Right atrium auricular region (tissue), 2 donors: Measurements from ENCODE around the gene GJB4. TPM values are rescaled to one million over a fixed set of nuclear protein-coding genes. Genes with fewer than 3 reads are reported as not detected.

Experiments used
- DNase-seq: peaks from one replicate; pipeline ENCODE4 v3.0.0-alpha.2; 2019; ENCODE audit warnings: low spot score
- H3K27ac ChIP-seq, 2 donors: fragments of 200-600 bp; sonication (generic); 1 replicate in 1 of 2; 2 replicates in 1 of 2; pipeline ENCODE4 v1.5.1; 2016 to 2019
- H3K27me3 ChIP-seq, 2 donors: fragments of 200-600 bp; sonication (generic); one replicate each; pipeline versions ENCODE4 v1.5.1 to v1.6.0; 2017 to 2019
- H3K36me3 ChIP-seq: fragments of 200-600 bp; sonication (generic); one replicate; pipeline ENCODE4 v1.5.1; 2016
- H3K4me1 ChIP-seq, 2 donors: fragments of 200-600 bp; sonication (generic); one replicate each; pipeline versions ENCODE4 v1.5.1 to v1.6.0; 2017 to 2019
- H3K4me3 ChIP-seq, 2 donors: fragments of 200-600 bp; sonication (generic); 1 replicate in 1 of 2; 2 replicates in 1 of 2; pipeline ENCODE4 v1.5.1; 2017 to 2019; ENCODE audit warnings: mild to moderate bottlenecking in 1 of 2, moderate library complexity in 1 of 2
- H3K9me3 ChIP-seq, 2 donors: fragments of 200-600 bp; sonication (generic); one replicate each; pipeline ENCODE4 v1.5.1; 2019
- total RNA-seq, 2 donors: library from RNA; depleted of rRNA; stranded (reverse); fragments of >200 nt; gene quantifications; one replicate each; pipeline ENCODE4 v1.1.0, GENCODE V29; 2016
- TF ChIP-seq, protein P1 (sequence below), 2 donors: fragments of 200-600 bp; sonication (generic); IDR thresholded peaks; one replicate each; pipeline ENCODE4 v1.5.1; 2019; ENCODE audit warnings: antibody characterized with exemption in 2 of 2

The GJB4 gene
- total RNA-seq, 2 donors from 2014 or later: not detected

DNA sequence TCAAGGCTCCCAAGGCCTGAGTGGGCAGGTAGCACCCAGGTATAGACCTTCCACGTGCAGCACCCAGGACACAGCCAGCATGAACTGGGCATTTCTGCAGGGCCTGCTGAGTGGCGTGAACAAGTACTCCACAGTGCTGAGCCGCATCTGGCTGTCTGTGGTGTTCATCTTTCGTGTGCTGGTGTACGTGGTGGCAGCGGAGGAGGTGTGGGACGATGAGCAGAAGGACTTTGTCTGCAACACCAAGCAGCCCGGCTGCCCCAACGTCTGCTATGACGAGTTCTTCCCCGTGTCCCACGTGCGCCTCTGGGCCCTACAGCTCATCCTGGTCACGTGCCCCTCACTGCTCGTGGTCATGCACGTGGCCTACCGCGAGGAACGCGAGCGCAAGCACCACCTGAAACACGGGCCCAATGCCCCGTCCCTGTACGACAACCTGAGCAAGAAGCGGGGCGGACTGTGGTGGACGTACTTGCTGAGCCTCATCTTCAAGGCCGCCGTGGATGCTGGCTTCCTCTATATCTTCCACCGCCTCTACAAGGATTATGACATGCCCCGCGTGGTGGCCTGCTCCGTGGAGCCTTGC, 1.7 kb downstream of the GJB4 start:
- Histone ChIP-seq H3K27me3 (no peaks in the 10 kb centered on the region), H3K4me3 (no peak overlapping the region), H3K4me1 (no peaks in the 10 kb centered on the region), H3K27ac (no peak overlapping the region), H3K9me3 (no peaks in the 10 kb centered on the region), H3K36me3 (no peaks in the 10 kb centered on the region)
- TF ChIP-seq, protein P1, sequence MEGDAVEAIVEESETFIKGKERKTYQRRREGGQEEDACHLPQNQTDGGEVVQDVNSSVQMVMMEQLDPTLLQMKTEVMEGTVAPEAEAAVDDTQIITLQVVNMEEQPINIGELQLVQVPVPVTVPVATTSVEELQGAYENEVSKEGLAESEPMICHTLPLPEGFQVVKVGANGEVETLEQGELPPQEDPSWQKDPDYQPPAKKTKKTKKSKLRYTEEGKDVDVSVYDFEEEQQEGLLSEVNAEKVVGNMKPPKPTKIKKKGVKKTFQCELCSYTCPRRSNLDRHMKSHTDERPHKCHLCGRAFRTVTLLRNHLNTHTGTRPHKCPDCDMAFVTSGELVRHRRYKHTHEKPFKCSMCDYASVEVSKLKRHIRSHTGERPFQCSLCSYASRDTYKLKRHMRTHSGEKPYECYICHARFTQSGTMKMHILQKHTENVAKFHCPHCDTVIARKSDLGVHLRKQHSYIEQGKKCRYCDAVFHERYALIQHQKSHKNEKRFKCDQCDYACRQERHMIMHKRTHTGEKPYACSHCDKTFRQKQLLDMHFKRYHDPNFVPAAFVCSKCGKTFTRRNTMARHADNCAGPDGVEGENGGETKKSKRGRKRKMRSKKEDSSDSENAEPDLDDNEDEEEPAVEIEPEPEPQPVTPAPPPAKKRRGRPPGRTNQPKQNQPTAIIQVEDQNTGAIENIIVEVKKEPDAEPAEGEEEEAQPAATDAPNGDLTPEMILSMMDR (IDR thresholded peaks at IDR 0.05): no peak
- no peak for DNase-seq

GRCh38 chr1:34761776-34762307, 2.3 kb downstream of the GJB4 start:
- no peaks in the 10 kb centered on the region for H3K27me3 ChIP-seq
- no peak overlapping the region for H3K27ac ChIP-seq
- no peak for DNase-seq
- TF ChIP-seq, protein P1 (IDR thresholded peaks at IDR 0.05): no peak
- no peak overlapping the region for H3K4me3 ChIP-seq
- H3K4me1 ChIP-seq: no peaks in the 10 kb centered on the region
- no peaks in the 10 kb centered on the region for H3K9me3 ChIP-seq
- no peaks in the 10 kb centered on the region for H3K36me3 ChIP-seq

- TF ChIP-seq, protein P1 (IDR thresholded peaks at IDR 0.05): no peak
- no peaks in the 10 kb centered on the region for H3K9me3 ChIP-seq
- no peaks in the 10 kb centered on the region for H3K36me3 ChIP-seq
- no peak overlapping the region for H3K27ac ChIP-seq
- no peak overlapping the region for H3K4me3 ChIP-seq
- H3K27me3 ChIP-seq: no peaks in the 10 kb centered on the region
- no peaks in the 10 kb centered on the region for H3K4me1 ChIP-seq
- no peak for DNase-seq
These were observed 3.1 kb downstream of the GJB4 start for GRCh38 chr1:34762474-34763141.

DNA sequence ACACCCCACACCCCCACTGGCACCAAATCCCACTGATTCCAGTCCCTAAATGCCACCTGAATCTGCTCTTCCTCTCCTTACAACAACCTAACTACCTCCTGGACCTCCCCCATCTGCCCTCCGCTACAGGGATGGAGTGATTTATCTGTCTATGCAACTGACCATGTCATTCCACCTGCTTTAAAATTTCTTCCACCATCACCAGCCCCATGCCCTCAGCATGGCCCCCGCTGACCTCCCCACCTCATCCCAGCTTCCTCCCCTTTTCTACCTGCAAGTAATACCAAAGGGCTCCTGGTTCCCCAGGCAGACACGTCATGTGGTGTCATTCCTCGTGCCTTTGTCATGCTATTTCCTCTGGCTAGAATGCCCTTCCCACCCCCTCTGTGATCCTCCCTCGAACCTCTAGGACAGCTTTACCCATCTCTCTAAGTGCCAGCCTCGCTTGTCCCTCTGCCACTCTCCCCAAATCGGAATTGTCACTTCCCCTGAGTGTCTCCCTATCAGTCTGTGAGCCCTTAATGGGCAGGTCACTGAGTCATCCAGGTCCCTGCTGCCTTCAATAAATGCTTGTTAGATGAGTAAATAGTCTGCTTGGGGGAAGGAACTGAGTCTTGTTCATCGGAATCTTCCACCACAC, 3.7 kb downstream of the GJB4 start:
- TF ChIP-seq, protein P1 (IDR thresholded peaks at IDR 0.05): no peak
- no peaks in the 10 kb centered on the region for H3K27me3 ChIP-seq
- H3K9me3 ChIP-seq: no peaks in the 10 kb centered on the region
- H3K4me3 ChIP-seq: no peak overlapping the region
- H3K4me1 ChIP-seq: no peaks in the 10 kb centered on the region
- H3K36me3 ChIP-seq: no peaks in the 10 kb centered on the region
- DNase-seq: no peak
- H3K27ac ChIP-seq: no peak overlapping the region

DNA sequence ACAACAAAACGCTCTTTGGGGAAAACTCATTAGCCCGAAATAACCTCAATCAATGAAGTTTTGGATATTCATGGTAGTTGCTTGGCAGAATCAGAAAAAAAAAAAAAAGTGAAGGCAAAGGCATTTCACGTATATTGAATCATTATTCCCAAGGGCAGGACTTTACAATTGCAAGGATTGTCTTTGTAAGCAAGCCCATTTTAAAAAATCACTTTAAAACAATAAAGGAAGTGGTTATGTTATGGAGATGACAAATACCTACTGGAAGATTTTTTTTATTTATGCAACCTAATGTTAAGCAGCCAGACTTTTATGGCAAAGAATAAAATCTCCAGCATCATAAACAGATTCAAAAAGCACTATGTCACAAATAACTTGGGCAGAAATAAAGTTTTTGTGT, 9.3 kb downstream of the GJB4 start:
- H3K27me3 ChIP-seq: no peaks in the 10 kb centered on the region
- H3K9me3 ChIP-seq: no peaks in the 10 kb centered on the region
- TF ChIP-seq, protein P1 (IDR thresholded peaks at IDR 0.05): no peak
- DNase-seq: no peak
- H3K4me1 ChIP-seq: no peaks in the 10 kb centered on the region
- H3K27ac ChIP-seq: no peak overlapping the region
- H3K4me3 ChIP-seq: no peak overlapping the region
- no peaks in the 10 kb centered on the region for H3K36me3 ChIP-seq
